Stimulated activated CD4-positive, alpha-beta T cell treated with anti-CD3 and anti-CD28 coated beads, Interleukin-15, amount 100 ng/mL, for 48 hours (primary cell): ENCODE results near the gene TBC1D24.
"Not testable (repeated sequence)": the region's sequence is repeated elsewhere in the genome, so short reads cannot be mapped to it uniquely, and the experiment has no call there.

Source experiments
- DNase-seq, 2 donors: peaks; one replicate each; pipeline ENCODE4 v3.0.0-alpha.2; 2020; ENCODE audit warnings: low read depth in 2 of 2

Gene TBC1D24

DNA sequence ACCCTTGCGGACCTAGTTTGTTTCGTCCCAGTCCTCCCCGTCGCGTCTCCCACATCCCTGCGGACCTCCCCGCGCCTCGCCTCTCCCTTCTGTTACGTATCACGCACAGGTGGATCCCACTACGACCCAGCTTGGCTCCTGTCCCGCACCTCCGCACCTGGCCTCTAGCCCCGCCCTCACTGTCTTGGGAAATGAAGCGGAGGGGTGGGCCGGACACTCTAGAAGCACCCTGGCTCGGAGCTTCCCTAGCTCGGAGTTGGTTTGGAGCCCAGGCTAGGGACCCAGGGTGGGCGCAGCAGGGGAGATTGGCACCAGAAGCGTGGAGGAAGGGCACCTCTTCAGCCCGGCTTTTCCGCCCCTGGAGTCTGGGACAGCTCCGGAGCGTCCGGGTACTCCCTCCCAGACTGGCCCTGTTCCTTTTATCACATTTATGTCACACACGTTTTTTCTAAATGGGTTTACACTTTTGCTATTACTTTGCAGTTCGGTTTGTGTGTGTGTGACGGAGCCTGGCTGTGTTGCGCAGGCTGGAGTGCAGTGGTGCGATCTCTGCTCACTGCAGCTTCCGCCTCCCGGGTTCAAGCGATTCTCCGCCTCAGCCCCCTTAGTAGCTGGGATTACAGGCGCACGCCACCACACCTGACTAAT is 57.7 kb downstream of the TBC1D24 start:
- peak; percentile 51 to 53 for DNase-seq

DNA sequence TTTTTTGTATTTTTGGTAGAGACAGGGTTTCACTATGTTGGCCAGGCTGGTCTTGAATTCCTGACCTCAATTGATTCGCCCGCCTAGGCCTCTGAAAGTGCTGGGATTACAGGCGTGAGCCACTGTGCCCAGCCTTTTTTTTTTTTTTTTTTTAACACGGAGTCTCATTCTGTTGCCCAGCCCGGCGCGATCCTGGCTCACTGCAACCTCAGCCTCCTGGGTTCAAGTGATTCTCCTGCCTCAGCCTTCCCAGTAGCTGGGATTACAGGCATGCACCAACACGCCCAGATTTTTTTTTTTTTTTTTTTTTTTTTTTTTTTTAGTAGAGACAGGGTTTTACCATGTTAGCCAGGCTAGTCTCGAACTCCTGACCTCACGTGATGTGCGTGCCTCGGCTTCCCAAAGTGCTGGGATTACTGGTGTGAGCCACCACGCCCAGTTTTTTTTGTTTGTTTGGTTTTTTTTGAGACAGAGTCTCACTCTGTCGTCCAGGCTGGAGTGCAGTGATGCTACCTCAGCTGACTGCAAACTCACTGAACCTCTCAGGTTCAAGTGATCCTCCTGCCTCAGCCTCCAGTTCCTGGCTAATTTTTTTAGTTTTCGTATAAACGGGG is 58.3 kb downstream of the TBC1D24 start:
- DNase-seq, result not testable (repeated sequence)

DNA sequence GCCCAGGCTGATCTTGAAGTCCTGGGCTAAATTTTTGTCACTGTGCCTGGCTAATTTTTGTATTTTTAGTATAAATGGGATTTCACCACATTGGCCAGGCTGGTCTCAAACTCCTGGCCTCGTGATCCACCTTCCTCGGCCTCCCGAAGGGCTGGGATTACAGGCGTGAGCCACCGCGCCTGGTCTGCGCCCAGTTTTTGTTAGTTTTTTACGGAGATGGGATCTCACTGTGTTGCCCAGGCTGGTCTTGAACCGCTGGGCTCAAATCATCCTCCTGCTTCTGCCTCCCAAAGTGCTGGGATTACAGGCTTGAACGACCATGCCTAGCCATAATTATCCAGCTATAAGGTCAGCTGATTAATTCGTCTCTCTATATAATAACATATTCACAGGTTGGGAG is 59.0 kb downstream of the TBC1D24 start:
- DNase-seq, result no peak

DNA sequence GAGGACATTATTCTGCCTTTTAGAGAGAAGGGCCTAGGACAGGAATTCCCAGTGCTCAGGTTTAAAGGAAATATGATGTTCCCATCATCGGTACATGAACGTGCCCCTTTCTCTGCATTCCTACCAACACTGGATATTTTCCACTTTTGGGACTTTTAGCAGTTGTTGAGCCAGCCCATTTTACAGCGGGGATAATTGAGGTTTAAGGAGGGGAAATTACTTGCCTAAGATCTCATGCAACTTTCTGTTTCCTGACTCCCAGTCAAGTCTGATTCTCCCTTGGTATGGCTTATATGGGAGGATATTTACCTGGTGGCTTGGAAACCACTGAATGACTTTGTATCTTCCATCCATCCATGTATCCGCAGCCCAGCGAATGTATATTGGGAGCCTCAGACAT is 59.4 kb downstream of the TBC1D24 start:
- DNase-seq, result not testable (repeated sequence)

DNA sequence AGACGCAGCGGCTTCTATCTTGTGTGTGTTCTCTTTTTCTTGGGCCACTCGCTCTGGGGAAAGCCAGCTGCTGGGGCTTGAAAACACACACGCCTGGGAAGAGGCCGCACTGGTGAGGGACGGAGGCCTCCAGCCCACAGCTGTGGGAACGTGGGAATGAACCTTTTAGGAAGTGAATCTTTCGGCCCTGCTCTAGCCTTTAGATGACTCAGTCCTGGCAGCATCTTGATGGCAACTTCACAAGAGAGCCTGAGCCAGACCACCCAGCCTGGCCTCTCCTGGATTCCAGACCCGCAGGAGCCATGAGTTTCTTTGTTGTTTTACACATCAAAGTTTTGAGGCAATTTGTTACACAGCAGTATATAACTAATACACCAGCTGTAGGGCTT is 60.7 kb downstream of the TBC1D24 start:
- no peak for DNase-seq

DNA sequence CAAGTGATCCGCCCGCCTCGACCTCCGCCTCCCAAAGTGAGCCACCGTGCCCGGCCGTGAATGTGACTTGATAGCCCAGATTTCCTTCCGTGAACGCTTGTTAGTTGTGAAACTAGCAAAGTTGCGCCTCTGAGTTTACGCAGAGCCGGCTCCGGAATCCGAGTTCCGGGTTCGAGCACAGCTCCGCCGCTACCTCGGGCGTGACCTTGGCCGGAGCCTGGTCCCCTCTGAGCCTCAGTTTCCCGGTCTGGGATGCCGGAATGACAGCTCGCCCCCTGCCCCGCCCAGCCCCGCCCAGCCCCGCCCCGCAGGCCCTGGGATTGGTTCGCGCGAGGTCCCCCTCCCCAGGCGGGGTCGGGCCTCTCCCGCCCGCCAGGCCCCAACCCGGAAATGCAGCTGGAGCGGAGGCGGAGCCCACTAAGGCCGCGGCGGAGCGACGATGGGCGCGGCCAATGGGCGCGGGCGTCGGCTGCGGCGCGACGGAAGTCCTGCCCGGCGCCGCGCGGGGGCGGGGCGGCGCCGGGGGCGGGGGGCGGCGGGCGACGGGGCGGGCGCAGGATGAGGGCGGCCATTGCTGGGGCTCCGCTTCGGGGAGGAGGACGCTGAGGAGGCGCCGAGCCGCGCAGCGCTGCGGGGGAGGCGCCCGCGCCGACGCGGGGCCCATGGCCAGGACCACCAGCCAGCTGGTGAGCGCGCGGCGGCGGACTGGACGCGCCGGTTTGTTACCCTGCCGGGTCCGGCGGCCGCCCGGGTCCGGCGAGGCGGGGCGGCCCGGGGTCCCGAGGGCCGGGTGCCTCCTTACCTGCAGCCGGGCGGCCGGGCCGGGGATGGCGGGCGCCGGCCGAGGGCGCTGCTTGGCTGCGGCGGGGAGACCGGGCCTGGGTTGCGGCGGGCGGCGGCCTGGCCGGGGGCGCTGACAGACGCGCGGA is 62.8 kb downstream of the TBC1D24 start, which contains the start of gene PDPK1:
PDPK1 (plus strand) TSS at position 571 of the 929 bp plus-strand sequence; CDS start at position 663, 92 bp downstream.
- peak; percentile 87 to 91 for DNase-seq

DNA sequence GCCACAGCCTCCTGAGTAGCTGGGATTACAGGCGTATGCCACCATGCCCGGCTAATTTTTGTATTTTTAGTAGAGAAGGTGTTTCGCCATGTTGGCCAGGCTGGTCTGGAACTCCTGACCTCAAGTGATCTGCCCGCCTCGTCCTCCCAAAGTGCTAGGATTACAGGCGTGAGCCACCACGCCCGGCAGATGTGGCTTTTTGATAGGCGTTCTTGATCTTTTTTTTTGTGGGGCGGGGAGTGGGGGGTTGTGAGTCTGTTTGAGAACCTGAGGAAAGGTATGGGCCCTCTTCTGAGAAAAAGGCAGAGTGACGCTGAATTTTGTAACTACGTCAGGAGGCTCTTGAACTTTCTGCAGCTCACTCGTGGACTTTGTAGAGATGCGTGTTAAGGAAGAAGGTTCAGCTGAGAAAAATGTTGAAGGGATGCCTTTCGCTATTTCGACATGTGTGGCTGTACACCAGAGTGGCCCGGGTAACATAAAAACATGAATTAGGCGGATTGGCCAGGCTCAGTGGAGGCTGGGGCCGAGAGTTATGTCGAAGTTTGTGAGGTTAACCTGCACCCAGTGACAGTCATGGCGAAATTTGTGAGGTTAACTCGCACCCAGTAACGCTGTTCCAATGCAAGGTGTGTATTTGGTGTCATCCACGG is 64.4 kb downstream of the TBC1D24 start:
- DNase-seq, result not testable (repeated sequence)

DNA sequence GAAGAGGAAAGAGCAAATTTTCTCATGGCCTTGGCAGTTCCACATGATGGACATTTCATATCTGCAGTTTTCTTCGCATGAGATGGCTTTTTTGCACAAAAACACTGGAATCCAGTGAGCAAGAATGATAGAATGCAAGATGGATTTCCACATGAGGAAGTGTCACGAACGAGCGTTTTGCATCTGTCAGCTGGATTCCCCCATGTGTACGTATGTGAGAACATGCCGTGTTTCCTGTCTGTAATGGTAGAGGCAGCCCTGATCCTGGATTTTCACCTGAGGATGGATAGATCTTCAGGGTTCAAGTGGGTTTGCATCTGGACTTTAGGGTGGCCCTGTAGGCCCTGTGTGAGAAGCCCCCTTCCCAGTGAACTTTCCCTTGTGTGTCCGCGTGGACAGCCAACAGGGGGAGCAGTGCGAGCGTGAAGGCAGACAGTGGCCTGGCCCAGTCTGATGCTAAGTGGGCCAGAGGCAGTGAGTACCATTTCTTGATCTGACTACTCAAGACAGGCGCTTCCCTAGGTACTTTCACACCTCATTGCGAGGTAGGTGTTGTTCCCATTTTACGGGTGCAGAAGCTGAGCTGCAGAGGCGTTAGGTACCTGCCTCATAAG is 65.0 kb downstream of the TBC1D24 start:
- peak in 1 of 2 donors; percentile 41 for DNase-seq

DNA sequence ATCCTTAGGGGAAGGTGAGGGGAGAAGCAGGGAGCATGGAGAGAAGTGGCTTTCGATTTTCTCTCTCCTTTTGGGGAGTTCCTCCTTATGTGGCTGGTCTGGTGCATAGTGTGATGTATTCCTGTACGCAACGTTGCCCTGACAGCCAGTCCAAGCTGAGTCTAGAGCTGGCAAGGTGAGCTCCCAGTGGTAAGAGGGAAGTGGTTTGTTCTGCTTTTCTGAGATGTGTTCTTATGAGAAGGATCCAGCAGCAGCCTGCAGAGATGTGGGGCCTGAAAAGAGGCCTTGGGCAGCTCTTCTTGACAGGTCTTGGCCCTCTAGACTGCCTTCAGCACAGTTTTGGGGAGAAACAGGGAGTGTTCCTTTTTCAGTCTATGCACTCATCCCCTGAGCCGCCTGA is 66.0 kb downstream of the TBC1D24 start:
- not testable (repeated sequence) for DNase-seq

DNA sequence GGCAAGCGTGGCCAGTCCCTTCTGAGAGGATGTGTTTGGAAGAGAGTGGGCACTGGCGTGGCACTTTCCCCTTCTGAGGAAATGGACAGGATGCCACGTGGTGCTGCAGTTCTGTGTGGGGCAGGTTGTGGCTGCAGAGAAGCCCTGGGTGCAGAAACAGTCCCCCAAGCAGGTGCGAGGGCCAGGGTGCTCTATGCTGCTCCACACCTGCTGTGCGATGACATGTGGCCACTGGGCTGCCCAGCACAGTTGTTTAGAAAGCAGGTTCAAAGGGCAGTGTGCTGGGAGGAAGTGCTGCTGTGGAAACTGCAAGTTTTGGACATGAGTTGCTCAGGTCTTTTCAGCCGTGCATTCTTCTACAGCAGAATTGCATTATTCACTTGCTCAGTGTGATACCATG is 66.5 kb downstream of the TBC1D24 start:
- not testable (repeated sequence) for DNase-seq

DNA sequence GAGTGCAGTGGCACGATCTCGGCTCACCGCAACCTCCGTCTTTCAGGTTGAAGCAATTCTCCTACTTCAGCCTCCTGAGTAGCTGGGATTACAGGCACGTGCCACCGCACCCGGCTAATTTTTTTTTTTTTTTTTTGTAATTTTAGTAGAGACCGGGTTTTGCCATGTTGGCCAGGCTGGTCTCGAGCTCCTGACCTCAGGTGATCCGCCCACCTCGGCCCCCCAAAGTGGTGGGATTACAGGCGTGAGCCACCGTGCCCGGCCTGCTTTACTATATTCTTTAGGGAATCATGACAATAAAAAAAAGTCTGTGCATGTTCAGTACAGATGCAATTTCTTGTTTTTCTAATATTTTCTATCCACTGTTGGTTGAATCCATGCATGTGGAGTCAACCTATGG is 68.8 kb downstream of the TBC1D24 start:
- not testable (repeated sequence) for DNase-seq

DNA sequence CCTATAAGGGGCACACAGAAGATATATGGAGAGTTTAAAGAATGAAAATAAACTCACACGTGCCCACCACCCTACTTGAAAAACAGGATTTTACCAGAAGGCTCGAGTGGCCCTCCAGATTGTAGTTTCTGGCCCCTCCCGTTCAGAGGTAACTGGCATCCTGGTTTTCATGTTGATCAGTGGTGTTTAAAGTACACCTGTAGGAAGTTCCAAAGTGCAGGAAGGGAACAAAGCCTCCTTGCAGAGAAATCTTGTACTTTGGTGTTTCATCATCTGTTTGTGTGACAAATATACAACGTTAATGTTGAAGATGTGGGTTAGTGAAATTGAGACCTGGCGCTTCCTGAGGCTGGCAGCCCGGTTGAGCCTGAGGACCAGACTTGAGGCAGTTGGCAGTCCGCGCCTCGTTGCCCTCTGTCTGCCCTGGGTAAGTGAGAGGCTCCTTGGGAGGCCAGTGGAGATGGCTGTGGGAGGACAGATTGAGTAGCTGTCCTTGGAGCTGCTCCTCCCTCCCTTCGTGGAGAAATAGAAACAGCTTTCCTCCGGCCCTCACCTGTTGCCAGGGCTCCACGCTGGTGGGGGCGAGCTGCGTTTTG is 75.5 kb downstream of the TBC1D24 start:
- not testable (repeated sequence) for DNase-seq

DNA sequence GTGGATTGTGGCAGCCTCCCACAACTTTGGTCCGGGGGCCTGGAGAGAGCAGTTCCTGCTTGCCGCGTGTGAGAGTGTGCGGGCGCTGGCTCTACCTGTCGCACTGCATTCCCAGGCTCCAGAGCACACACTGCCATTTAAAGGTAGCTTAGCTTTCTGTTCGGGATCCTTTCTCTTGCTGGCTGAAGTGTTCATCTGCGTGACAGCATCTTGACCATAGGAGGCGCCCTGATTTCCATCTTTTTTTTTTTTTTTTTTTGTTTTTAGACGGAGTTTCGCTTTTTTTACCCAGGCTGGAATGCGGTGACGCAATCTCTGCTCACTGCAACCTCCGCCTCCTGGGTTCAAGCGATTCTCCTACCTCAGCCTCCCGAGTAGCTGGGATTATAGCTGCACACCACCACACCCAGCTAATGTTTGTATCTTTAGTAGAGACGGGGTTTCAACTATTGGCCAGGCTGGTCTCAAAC is 76.5 kb downstream of the TBC1D24 start:
- DNase-seq, result not testable (repeated sequence)

DNA sequence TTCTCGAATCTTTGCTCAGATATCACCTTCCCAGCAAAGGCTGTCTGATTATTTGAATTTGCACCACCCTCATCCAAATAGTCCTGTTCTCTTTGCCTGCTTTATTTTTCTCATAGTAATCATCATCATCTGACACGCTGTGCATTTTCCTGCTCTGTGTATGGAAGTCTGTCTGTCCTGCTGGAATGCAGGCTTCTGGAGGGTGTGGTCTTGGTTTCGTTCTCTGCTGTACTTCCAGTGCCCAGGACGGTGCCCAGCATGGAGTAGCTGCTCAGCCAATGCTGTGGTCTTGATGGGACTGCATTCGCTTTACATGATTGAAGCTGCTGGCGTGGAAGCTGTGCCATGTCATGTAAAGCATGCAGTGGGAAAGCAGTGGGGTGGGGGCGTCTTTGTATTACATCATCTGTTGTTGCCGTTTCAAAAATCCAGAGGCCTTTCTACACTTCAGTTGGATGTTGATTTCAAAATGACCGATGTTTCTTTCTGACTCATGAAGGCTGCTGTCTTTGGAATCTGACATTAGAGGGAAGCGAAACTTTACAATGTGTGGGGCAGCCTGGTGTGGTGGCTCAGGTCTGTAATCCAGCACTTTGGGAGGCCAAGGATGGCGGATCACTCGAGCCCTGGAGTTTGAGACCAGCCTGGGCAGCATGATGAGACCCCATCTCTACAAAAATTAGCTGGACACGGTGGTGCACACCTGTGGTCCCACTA is 79.9 kb downstream of the TBC1D24 start:
- not testable (repeated sequence) for DNase-seq
